IMR-90 (cell line): ENCODE data around the gene CASZ1. TPM values are rescaled to one million over a fixed set of nuclear protein-coding genes. Genes with fewer than 3 reads are reported as not detected.

Experiments
- ATAC-seq: fragments of 200-7000 bp; cut with Tn5 transposase; 2 replicates; pipeline ENCODE4 v1.9.1; 2020; ENCODE audit warnings: low read depth, mild to moderate bottlenecking, moderate library complexity
- BruUV-seq: library from RNA; stranded (reverse); fragments of 400-500 nt; replicated peaks from 2 replicates; lab custom pipeline; 2021; lab: Mats Ljungman, UMichigan
- CTCF ChIA-PET: fragments of 300-600 bp; formaldehyde crosslinking; extraction: SDS; loops from one replicate; lab custom pipeline; 2021; ENCODE audit warnings: antibody characterized with exemption; lab: Yijun Ruan, JAX
- POLR2A ChIA-PET: fragments of 300-600 bp; sonication (Branson Sonifier 250); formaldehyde crosslinking; loops from one replicate; lab custom pipeline; 2022; ENCODE audit warnings: antibody characterized with exemption; ENCODE audit not compliant: unreplicated experiment; lab: Charles Lee
- DNase-seq: peaks from one replicate; pipeline ENCODE4 v3.0.0; 2013
- H2AFZ ChIP-seq: replicated peaks from 2 replicates; pipeline ENCODE3; 2013; ENCODE audit warnings: low read length, mild to moderate bottlenecking; ENCODE audit not compliant: poor library complexity
- H2AK5ac ChIP-seq: 2 replicates; pipeline ENCODE4 v1.6.1; 2013; ENCODE audit warnings: low read depth, low read length, inconsistent platforms
- H2AK9ac ChIP-seq: replicated peaks from 2 replicates; pipeline ENCODE3; 2013; ENCODE audit warnings: mild to moderate bottlenecking, low read depth, low read length, moderate library complexity; ENCODE audit not compliant: poor library complexity
- H2BK120ac ChIP-seq: 2 replicates; pipeline ENCODE4 v1.6.1; 2013; ENCODE audit warnings: low read depth, low read length, inconsistent platforms
- H2BK15ac ChIP-seq: 3 replicates; pipeline ENCODE4 v1.6.1; 2013; ENCODE audit warnings: low read depth, low read length, inconsistent platforms
- H2BK20ac ChIP-seq: 2 replicates; pipeline ENCODE4 v1.6.1; 2013; ENCODE audit warnings: low read depth, mild to moderate bottlenecking, inconsistent platforms, low read length, moderate library complexity
- H2BK5ac ChIP-seq: 2 replicates; pipeline ENCODE4 v1.6.1; 2013; ENCODE audit warnings: mild to moderate bottlenecking, low read depth, low read length, inconsistent platforms; ENCODE audit not compliant: poor library complexity, severe bottlenecking
- H3K14ac ChIP-seq: replicated peaks from 2 replicates; pipeline ENCODE4 v1.6.1; 2013; ENCODE audit warnings: low read depth, low read length, inconsistent platforms
- H3K18ac ChIP-seq: 2 replicates; pipeline ENCODE4 v1.6.1; 2013; ENCODE audit warnings: low read depth, low read length, control low read depth
- H3K23ac ChIP-seq: 2 replicates; pipeline ENCODE4 v1.6.1; 2013; ENCODE audit warnings: low read depth, low read length, inconsistent platforms
- H3K27ac ChIP-seq: 2 replicates; pipeline ENCODE4 v1.5.1; 2013; ENCODE audit warnings: mild to moderate bottlenecking, control low read depth, low read length; ENCODE audit not compliant: insufficient read depth
- H3K27me3 ChIP-seq: 2 replicates; pipeline ENCODE4 v1.6.1; 2013; ENCODE audit warnings: low read length; ENCODE audit not compliant: control insufficient read depth, insufficient read depth
- H3K36me3 ChIP-seq: 2 replicates; pipeline ENCODE4 v1.6.1; 2013; ENCODE audit warnings: low read length, mixed read lengths; ENCODE audit not compliant: control insufficient read depth, insufficient read depth
- H3K4ac ChIP-seq: 2 replicates; pipeline ENCODE4 v1.6.1; 2013; ENCODE audit warnings: low read depth, low read length, inconsistent platforms
- H3K4me1 ChIP-seq: 2 replicates; pipeline ENCODE4 v1.6.1; 2013; ENCODE audit warnings: low read length, mixed read lengths; ENCODE audit not compliant: control insufficient read depth, insufficient read depth
- H3K4me2 ChIP-seq: 2 replicates; pipeline ENCODE4 v1.6.1; 2013; ENCODE audit warnings: low read depth, mild to moderate bottlenecking, control low read depth, low read length, moderate library complexity
- H3K4me3 ChIP-seq: 2 replicates; pipeline ENCODE4 v1.5.1; 2013; ENCODE audit warnings: low read depth, mild to moderate bottlenecking, control low read depth, low read length, moderate library complexity; ENCODE audit not compliant: insufficient read depth
- H3K56ac ChIP-seq: 2 replicates; pipeline ENCODE4 v1.6.1; 2013; ENCODE audit warnings: low read length, inconsistent platforms; ENCODE audit not compliant: insufficient read depth; ENCODE audit errors: extremely low read depth
- H3K79me1 ChIP-seq, 2 experiments: 2 replicates each; pipeline ENCODE4 v1.6.1; 2013; ENCODE audit warnings: low read length in 2 of 2, inconsistent platforms in 1 of 2, low read depth in 1 of 2
- H3K9ac ChIP-seq: 2 replicates; pipeline ENCODE4 v1.6.1; 2013; ENCODE audit warnings: low read depth, low read length, control low read depth
- H3K9me1 ChIP-seq: 2 replicates; pipeline ENCODE4 v1.6.1; 2013; ENCODE audit warnings: low read length, inconsistent platforms; ENCODE audit not compliant: insufficient read depth
- H3K9me3 ChIP-seq: 2 replicates; pipeline ENCODE4 v1.6.1; 2013; ENCODE audit warnings: low read length; ENCODE audit not compliant: control insufficient read depth, insufficient read depth
- H4K20me1 ChIP-seq: 2 replicates; pipeline ENCODE4 v1.6.1; 2013; ENCODE audit warnings: low read length, inconsistent platforms; ENCODE audit not compliant: insufficient read depth
- H4K5ac ChIP-seq: 2 replicates; pipeline ENCODE4 v1.6.1; 2013; ENCODE audit warnings: mild to moderate bottlenecking, low read depth, low read length, control low read depth
- H4K8ac ChIP-seq, 2 experiments: 2 replicates each; pipeline ENCODE4 v1.6.1; 2013; ENCODE audit warnings: low read depth in 2 of 2, low read length in 2 of 2, control low read depth in 1 of 2, inconsistent platforms in 1 of 2
- H4K91ac ChIP-seq: 2 replicates; pipeline ENCODE4 v1.6.1; 2013; ENCODE audit warnings: low read depth, low read length, inconsistent platforms; ENCODE audit not compliant: insufficient read depth
- CHD1 ChIP-seq: IDR thresholded peaks from 2 replicates; pipeline ENCODE4 v1.6.1; 2012; ENCODE audit warnings: low read depth, low read length, improper control_type of control experiment
- FOS ChIP-seq: fragments of 150-350 bp; IDR thresholded peaks from 2 replicates; pipeline ENCODE4 v1.6.1; 2016; ENCODE audit warnings: low read depth, low read length
- MAFK ChIP-seq: IDR thresholded peaks from 2 replicates; pipeline ENCODE4 v1.6.1; 2012; ENCODE audit warnings: low read depth, low read length, improper control_type of control experiment
- POLR2A ChIP-seq: IDR thresholded peaks from 2 replicates; pipeline ENCODE4 v1.6.1; 2012; ENCODE audit warnings: mild to moderate bottlenecking, low read depth, low read length
- RAD21 ChIP-seq: IDR thresholded peaks from 2 replicates; pipeline ENCODE4 v1.6.1; 2012; ENCODE audit warnings: low read length, improper control_type of control experiment
- RCOR1 ChIP-seq: IDR thresholded peaks from 2 replicates; pipeline ENCODE4 v1.6.1; 2012; ENCODE audit warnings: mild to moderate bottlenecking, low read length, improper control_type of control experiment; ENCODE audit not compliant: insufficient replicate concordance
- WGBS, 2 experiments: methylation state at CpG; one replicate each; pipeline versions ENCODE4 v1.1.5 to v1.1.7; 2013; ENCODE audit warnings: missing lambda C conversion rate in 2 of 2; ENCODE audit not compliant: insufficient read length in 1 of 2; ENCODE audit errors: extremely low coverage in 2 of 2; 5-methylcytosine and 5-hydroxymethylcytosine counted together
- dilution Hi-C: fragments of 300-500 bp; cut with HindIII; formaldehyde crosslinking; loops from one replicate; pipeline ENCODE4 v1.14.3; 2018; ENCODE audit warnings: low sequenced_read_pairs; ENCODE audit not compliant: unreplicated experiment
- in situ Hi-C: fragments of 300-500 bp; cut with MboI; formaldehyde crosslinking; loops from 3 replicates; pipeline ENCODE4 v1.14.3; 2019; ENCODE audit warnings: low sequenced_read_pairs, inconsistent platforms, mixed read lengths
- intact Hi-C: fragments of 100-400 bp; cut with micrococcal nuclease; formaldehyde crosslinking; loops from 2 replicates; pipeline ENCODE4 v1.10.0; 2022
- polyA plus RNA-seq, 3 experiments: library from polyadenylated mRNA; depleted of rRNA; stranded (reverse); fragments of >200 nt; gene quantifications; 2 replicates each; pipeline ENCODE4 v1.2.3, GENCODE V29; 2012; ENCODE audit warnings: low replicate concordance in 1 of 3
- total RNA-seq: library from RNA; depleted of rRNA; stranded (reverse); fragments of >200 nt; gene quantifications from 2 replicates; pipeline ENCODE4 v1.2.3, GENCODE V29; 2012

Gene CASZ1
- total and polyA plus RNA-seq, 2 of the 4 experiments (the other 2 are of a cell fraction): 0.18 to 0.24 TPM

GRCh38 chr1:10753299-10753698 is 43.1 kb downstream of the CASZ1 start:
- Histone ChIP-seq H4K91ac (no peak overlapping the region), H2BK5ac (no peak overlapping the region), H3K9me1 (no peaks in the 10 kb centered on the region), H3K9me3 (no peaks in the 10 kb centered on the region), H3K4me3 (no peak overlapping the region), H3K4ac (no peak overlapping the region), H3K27ac (no peak overlapping the region), H2BK20ac (no peak overlapping the region), H3K23ac (no peak overlapping the region), H4K5ac (no peak overlapping the region), H3K27me3 (peaks cover 38% of the 10 kb centered on the region), H4K20me1 (no peaks in the 10 kb centered on the region), H2AFZ (no peak overlapping the region), H3K56ac (no peak overlapping the region), H3K79me1 (no peaks in the 10 kb centered on the region), H3K18ac (no peak overlapping the region), H3K14ac (no peak overlapping the region), H3K4me1 (no peaks in the 10 kb centered on the region), H4K8ac (no peak overlapping the region), H3K4me2 (no peak overlapping the region), H2AK9ac (no peak overlapping the region), H2BK15ac (no peak overlapping the region), H3K9ac (no peak overlapping the region), H3K36me3 (no peaks in the 10 kb centered on the region), H2BK120ac (no peak overlapping the region), H2AK5ac (no peak overlapping the region)
- in situ Hi-C loops (no loop called here), dilution Hi-C loops (no loop called here), intact Hi-C loops (no loop called here)
- ChIA-PET CTCF (no interaction called here), POLR2A (no interaction called here)
- ATAC-seq: no peak
- BruUV-seq: no TSS peak
- WGBS, 2 experiments: 58% methylated on average over 6 of the region's 11 CpGs; no CpG with 5 or more reads in 1 of the 2 experiments
- DNase-seq: no peak
- TF ChIP-seq MAFK: no peak
- no peak for TF ChIP-seq CHD1
- TF ChIP-seq POLR2A: no peak
- no peak for TF ChIP-seq FOS
- TF ChIP-seq RAD21: no peak
- TF ChIP-seq RCOR1: no peak
